Rectal smooth muscle tissue (tissue), 1 donor: Measurements from ENCODE around the gene ZNF319.

Experiments used
- H3K27ac ChIP-seq: one replicate; pipeline ENCODE4 v1.7.0; 2013; ENCODE audit warnings: low read depth, low read length, inconsistent platforms
- H3K27me3 ChIP-seq: one replicate; pipeline ENCODE4 v1.7.0; 2013; ENCODE audit warnings: low read length; ENCODE audit not compliant: control insufficient read depth, insufficient read depth
- H3K36me3 ChIP-seq: one replicate; pipeline ENCODE4 v1.7.0; 2013; ENCODE audit warnings: low read length; ENCODE audit not compliant: control insufficient read depth, insufficient read depth
- H3K4me1 ChIP-seq: one replicate; pipeline ENCODE4 v1.7.0; 2013; ENCODE audit warnings: low read length; ENCODE audit not compliant: control insufficient read depth, insufficient read depth
- H3K4me3 ChIP-seq: one replicate; pipeline ENCODE4 v1.7.0; 2013; ENCODE audit warnings: low read length
- H3K9ac ChIP-seq: one replicate; pipeline ENCODE4 v1.7.0; 2013; ENCODE audit warnings: low read length

ZNF319 gene

DNA sequence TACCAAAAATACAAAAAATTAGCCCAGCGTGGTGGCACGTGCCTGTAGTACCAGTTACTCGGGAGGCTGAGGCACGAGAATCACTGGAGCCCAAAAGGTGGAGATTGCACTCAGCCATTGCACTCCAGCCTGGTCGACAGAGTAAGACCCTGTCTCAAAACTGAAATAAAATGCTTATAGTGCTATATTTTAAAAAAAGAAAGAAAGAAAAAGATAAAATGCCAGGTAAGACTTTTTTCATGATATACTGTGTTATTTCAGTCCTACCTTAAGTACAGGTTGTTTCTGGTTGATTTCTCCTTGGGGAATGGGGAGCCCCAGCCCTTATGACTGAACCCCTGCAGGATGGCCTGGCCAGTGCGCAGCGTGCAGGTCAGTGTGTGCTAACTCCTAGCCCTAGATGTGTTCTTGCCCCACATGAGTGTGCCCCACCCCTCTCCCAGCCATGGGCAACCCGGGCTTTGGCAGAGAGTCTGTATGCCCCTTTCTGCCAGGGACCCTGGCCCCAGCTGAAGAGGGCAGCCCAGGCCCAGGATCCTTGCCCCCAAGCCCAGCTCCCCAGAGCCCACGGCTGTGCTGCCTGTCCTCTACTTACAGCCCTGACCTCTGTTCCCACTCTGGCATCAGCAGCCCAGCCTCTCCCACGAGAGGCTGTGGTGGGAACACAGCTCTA is 30.9 kb downstream of the ZNF319 start:
- no peak overlapping the region for H3K9ac ChIP-seq
- no peaks in the 10 kb centered on the region for H3K27me3 ChIP-seq
- H3K4me1 ChIP-seq, result no peaks in the 10 kb centered on the region
- no peak overlapping the region for H3K4me3 ChIP-seq
- no peaks in the 10 kb centered on the region for H3K36me3 ChIP-seq
- H3K27ac ChIP-seq, result no peak overlapping the region

DNA sequence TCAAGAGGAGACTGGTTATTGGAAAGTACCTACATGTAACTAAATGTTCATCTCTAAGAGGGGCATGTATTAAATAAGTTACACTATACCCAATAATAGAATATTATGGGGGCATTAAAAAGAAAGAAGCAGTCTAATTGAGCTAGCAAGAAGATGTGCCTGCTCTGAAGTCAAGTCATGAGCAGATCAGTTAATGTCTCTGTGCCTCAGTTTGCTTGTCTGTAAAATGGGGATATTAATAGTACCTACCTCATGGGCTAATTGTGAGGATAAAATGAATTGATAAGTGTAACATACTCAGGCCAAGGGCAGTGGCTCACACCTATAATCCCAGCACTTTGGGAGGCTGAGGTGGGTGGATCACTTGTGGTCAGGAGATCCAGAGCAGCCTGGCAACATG is 32.6 kb downstream of the ZNF319 start:
- H3K4me1 ChIP-seq, result no peaks in the 10 kb centered on the region
- H3K4me3 ChIP-seq, result no peak overlapping the region
- no peak overlapping the region for H3K9ac ChIP-seq
- no peaks in the 10 kb centered on the region for H3K36me3 ChIP-seq
- no peaks in the 10 kb centered on the region for H3K27me3 ChIP-seq
- no peak overlapping the region for H3K27ac ChIP-seq

DNA sequence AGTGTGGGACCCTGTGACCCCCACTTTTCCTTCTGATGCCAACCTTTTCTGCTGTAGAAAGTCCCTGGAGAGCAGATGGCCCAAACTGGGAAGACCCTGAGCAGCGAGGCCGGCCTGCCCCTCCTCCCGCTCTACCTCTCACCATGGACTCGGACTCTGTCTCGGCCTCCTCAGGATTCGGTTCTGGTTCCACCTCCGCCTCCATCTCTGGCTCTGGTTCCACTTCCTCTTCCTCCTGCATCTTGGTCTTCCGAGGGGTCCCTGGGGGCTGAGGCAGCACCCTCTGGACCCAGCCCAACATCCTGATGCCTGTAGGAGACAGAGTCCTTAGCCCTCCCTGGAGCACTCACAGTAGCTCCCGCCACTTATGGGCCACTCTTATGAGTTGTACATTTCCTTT is 33.5 kb downstream of the ZNF319 start:
- no peak overlapping the region for H3K27ac ChIP-seq
- no peaks in the 10 kb centered on the region for H3K4me1 ChIP-seq
- no peak overlapping the region for H3K4me3 ChIP-seq
- no peaks in the 10 kb centered on the region for H3K27me3 ChIP-seq
- no peak overlapping the region for H3K9ac ChIP-seq
- no peaks in the 10 kb centered on the region for H3K36me3 ChIP-seq

DNA sequence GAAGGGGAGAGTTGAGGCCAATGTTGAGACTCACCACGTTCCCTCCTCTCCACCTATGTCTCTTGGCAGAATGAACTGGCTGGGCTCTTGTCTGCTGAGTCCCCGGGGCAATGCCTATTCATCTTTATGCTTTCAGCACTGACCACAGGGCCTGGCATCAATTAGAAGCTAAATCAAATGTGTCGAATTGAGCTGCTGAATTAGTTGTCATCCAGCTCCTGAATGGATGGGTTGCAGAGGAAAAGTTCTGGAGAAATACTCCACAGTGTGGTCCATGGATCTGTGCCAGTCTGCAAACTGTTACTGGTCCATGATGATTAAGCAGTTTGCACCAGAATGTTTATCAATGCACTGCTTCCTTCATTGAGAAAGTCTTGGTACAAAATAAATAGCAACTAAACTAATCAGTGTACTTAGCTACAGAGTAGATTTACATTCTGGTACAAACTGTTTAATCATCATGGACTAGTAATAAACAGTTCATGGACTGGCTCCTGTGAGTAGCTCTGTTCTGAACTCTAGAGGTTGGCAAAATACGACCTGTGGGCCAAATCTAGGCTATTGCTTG is 34.2 kb downstream of the ZNF319 start:
- no peak overlapping the region for H3K9ac ChIP-seq
- no peak overlapping the region for H3K27ac ChIP-seq
- H3K36me3 ChIP-seq, result no peaks in the 10 kb centered on the region
- H3K4me3 ChIP-seq, result no peak overlapping the region
- no peaks in the 10 kb centered on the region for H3K27me3 ChIP-seq
- no peaks in the 10 kb centered on the region for H3K4me1 ChIP-seq

DNA sequence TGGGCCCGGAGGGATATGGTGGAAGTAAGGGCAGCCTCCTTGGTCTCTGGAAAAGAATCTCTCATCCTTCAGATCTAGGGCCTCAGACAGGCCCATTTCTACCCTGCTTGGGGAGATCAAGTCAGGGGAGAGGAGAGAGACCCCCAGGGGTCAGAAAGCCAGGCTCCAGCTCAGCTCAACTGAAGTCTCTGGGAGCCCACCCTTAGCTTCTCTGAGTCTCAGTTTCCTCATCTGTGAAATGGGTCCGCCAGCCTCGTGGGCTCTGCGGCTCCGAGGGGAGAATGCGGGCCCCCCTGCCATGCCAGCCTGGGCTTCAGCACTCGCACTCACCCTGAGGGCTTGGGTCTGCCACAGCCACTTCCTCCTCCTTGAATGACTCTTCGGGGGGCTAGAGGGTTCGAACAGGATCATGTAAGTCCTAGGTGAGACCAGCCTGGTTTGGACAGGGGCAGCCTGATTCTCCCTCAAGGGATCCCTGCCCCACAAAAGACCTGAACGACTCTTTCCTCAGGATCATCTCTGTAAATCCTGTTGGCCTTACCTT is 36.2 kb downstream of the ZNF319 start:
- Histone ChIP-seq H3K4me1 (no peaks in the 10 kb centered on the region), H3K27ac (no peak overlapping the region), H3K27me3 (no peaks in the 10 kb centered on the region), H3K36me3 (no peaks in the 10 kb centered on the region), H3K4me3 (no peak overlapping the region), H3K9ac (no peak overlapping the region)

DNA sequence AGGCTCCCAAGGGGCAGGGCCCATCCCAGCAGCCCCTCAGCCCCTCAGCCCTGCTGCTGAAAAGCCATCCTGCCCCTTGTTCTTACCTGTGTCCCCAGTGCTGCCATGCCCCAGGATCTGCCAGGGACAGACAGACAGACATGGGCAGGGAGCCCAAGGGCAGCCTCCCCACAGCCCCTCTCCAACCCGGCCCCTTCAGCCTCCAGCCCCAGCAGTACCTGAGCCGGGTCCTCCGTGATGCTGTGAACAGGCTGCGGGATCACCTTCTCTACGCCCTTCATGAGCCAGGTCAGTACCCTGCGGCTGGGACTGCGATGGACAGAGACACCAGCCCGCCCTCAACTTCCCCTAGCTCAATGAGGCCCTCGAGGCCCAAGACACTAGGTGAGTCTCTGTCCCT is 37.7 kb downstream of the ZNF319 start:
- no peaks in the 10 kb centered on the region for H3K36me3 ChIP-seq
- H3K9ac ChIP-seq, result no peak overlapping the region
- no peaks in the 10 kb centered on the region for H3K27me3 ChIP-seq
- H3K4me3 ChIP-seq, result no peak overlapping the region
- no peaks in the 10 kb centered on the region for H3K4me1 ChIP-seq
- H3K27ac ChIP-seq, result no peak overlapping the region

DNA sequence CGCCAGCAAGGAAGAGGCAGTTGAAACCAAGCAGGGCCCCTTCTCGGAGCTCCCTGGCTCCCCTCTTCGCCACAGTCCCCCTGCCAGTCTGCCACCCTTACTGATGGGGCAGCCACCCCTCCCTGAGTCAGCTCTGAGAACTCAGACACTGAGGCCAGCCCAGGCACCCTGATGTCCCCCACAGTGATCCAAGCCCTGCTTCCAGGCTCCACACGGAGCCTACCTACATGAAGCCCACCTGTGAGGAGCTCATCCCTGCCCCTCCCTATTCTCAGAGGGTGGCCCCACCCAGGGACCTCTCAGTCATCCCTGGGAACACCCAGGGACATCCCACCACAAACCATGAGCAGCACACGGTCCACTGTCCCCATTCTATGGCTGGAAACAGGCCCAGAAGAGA is 38.4 kb downstream of the ZNF319 start:
- Histone ChIP-seq H3K4me1 (no peaks in the 10 kb centered on the region), H3K9ac (no peak overlapping the region), H3K36me3 (no peaks in the 10 kb centered on the region), H3K4me3 (no peak overlapping the region), H3K27ac (no peak overlapping the region), H3K27me3 (no peaks in the 10 kb centered on the region)

DNA sequence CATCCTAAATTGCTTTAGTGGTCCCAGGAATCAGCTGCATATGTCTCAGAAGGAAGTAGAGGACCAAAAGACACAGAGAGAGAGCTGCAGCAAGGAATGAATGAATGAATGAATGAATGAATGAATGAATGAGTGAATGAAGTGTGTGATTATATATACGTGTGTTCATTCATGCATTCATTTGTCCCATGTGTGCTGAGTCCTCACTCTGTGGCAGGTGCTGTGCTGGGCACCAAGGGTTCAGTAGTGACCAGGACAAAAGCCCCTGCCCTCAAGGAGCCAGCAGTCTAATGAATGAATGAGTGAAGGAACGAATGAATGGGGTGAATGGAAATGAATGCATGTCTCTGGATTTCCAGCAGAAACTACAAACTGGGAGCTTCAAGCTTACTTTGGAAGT is 38.9 kb downstream of the ZNF319 start:
- Histone ChIP-seq H3K4me1 (no peaks in the 10 kb centered on the region), H3K4me3 (no peak overlapping the region), H3K36me3 (no peaks in the 10 kb centered on the region), H3K27ac (no peak overlapping the region), H3K27me3 (no peaks in the 10 kb centered on the region), H3K9ac (no peak overlapping the region)

DNA sequence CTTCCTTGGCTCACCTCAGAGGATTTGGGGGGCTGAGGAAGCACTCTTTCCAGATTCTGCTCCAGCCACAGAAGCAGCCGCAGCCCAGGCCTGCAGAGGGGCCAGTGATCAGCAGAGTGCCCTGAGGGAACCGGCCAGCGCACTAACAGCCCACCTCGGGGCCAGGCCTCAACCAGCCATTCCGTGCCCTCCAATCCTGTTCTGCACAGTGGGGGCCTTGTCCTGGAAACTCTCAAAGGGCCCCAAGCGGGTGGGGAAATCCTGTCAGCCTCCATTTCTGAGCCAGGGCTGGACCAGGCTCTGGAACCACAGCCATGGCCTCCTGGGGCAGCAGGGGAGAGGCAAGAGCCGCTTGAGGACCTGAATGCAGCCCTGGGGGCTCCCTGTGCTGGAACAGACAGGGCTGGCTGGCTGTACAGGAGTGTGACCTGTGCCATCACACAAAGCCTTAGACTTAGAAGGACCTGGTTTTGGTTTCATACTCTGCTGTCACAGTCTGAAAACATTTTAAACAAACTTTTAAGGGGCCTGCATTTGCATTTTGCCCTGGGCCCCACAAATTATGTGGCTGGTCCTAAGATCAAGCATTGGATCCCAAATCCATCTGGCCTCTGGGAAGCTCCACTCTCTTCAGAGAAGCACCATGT is 39.5 kb downstream of the ZNF319 start:
- H3K4me1 ChIP-seq, result no peaks in the 10 kb centered on the region
- no peak overlapping the region for H3K27ac ChIP-seq
- H3K36me3 ChIP-seq, result no peaks in the 10 kb centered on the region
- no peak overlapping the region for H3K9ac ChIP-seq
- no peaks in the 10 kb centered on the region for H3K27me3 ChIP-seq
- H3K4me3 ChIP-seq, result no peak overlapping the region

DNA sequence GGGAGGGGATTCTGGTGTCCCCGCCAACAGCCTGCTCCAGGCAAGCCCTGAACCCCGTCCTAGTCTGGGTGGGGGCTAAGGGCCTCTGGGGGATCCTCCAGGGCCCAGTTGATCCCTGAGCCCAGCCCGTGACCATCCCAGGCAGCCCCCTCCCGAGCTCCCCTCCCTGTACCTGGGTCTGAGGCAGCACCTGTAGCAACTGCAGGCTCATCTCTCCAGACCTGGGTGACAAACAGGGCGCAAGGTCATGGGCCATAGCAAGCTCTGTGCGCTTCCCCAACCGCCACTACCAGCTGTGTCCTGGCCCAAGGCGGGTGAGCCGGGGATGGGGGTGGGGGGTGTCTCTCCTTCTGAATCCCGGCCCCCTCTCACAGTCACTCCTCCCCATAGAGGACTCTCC is 40.2 kb downstream of the ZNF319 start:
- H3K9ac ChIP-seq, result no peak overlapping the region
- H3K27me3 ChIP-seq, result no peaks in the 10 kb centered on the region
- no peaks in the 10 kb centered on the region for H3K4me1 ChIP-seq
- no peak overlapping the region for H3K4me3 ChIP-seq
- H3K27ac ChIP-seq, result no peak overlapping the region
- H3K36me3 ChIP-seq, result no peaks in the 10 kb centered on the region

DNA sequence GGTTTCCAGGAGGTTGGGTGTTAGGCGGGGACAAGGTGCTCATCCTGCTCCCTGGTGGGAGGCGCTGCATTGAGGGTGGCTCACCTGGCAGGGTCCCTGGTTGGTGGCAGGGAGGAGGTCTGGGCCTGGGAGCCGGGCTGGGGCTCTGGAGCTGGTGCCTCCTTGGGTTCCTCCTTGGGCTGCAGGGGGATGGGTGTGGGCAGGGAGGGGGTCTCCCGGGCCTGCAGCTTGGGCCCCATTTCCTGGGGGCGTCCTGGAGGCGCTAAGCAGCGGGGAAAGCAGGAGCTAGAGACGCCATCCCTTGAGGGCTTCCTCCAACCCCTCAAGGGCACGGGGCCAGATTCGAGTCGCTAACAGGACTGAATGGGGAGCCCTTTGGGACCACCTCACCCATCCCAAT is 40.7 kb downstream of the ZNF319 start:
- H3K4me1 ChIP-seq, result no peaks in the 10 kb centered on the region
- H3K27me3 ChIP-seq, result no peaks in the 10 kb centered on the region
- no peaks in the 10 kb centered on the region for H3K36me3 ChIP-seq
- H3K27ac ChIP-seq, result no peak overlapping the region
- H3K4me3 ChIP-seq, result no peak overlapping the region
- H3K9ac ChIP-seq, result no peak overlapping the region

DNA sequence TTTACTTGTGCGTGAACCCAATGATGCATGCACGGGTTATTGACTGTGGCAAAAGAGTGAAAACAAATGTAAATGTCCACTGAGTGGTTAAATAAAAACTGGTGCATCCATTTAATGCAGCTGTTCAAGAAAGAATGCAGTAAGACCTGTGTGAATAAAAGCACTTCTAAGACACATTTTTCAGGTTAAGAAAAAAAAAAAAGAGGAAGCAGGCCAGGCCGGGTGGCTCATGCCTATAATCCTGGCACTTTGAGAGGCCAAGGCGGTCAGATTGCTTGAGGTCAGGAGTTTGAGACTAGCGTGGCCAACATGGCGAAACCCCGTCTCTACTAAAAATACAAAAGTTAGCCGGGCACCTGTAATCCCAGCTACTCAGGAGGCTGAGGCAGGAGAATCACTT is 41.4 kb downstream of the ZNF319 start:
- Histone ChIP-seq H3K4me3 (no peak overlapping the region), H3K36me3 (no peaks in the 10 kb centered on the region), H3K4me1 (no peaks in the 10 kb centered on the region), H3K9ac (no peak overlapping the region), H3K27me3 (no peaks in the 10 kb centered on the region), H3K27ac (no peak overlapping the region)

DNA sequence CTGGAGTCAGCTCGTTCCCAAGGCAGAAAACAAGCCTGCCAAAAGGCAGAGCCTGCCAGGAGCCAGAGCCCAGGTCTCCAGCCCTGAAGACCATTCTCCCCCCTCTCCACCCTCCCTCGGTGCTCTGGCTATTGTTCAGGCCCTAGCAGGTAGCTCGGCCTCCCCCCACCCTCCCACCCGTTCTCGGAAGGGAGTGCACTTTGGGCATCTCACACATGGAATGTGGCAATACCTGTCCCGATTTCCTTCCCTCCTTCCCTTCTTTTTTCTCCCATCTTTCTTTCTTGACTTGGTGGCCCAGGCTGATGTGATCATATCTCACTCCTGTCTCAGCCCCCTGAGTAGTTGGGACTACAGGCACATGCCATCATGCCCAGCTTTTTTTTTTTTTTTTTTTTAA is 41.9 kb downstream of the ZNF319 start:
- H3K27me3 ChIP-seq, result no peaks in the 10 kb centered on the region
- no peaks in the 10 kb centered on the region for H3K36me3 ChIP-seq
- H3K4me1 ChIP-seq, result no peaks in the 10 kb centered on the region
- H3K27ac ChIP-seq, result no peak overlapping the region
- H3K9ac ChIP-seq, result no peak overlapping the region
- no peak overlapping the region for H3K4me3 ChIP-seq
